Testis (tissue), 3 donors: ENCODE results near the gene ZEB2. TPM values are rescaled to one million over a fixed set of nuclear protein-coding genes. Genes with fewer than 3 reads are reported as not detected.

Experiments used
- DNase-seq: peaks from one replicate; pipeline ENCODE4 v3.0.0-alpha.2; 2019
- H3K27ac ChIP-seq, 2 donors: fragments of 200-600 bp; sonication (generic); one replicate each; pipeline ENCODE4 v1.5.1; 2019
- H3K27me3 ChIP-seq: fragments of 200-600 bp; sonication (generic); one replicate; pipeline ENCODE4 v1.5.1; 2019
- H3K36me3 ChIP-seq: fragments of 200-600 bp; sonication (generic); one replicate; pipeline ENCODE4 v1.5.1; 2017; ENCODE audit warnings: low read depth; ENCODE audit errors: missing control alignments
- H3K4me1 ChIP-seq: fragments of 200-600 bp; sonication (generic); one replicate; pipeline ENCODE4 v1.5.1; 2019
- H3K4me3 ChIP-seq, 2 donors: fragments of 200-600 bp; sonication (generic); one replicate each; pipeline ENCODE4 v1.5.1; 2017 to 2019
- H3K9me3 ChIP-seq: fragments of 200-600 bp; sonication (generic); one replicate; pipeline ENCODE4 v1.5.1; 2017
- POLR2A ChIP-seq: fragments of 450-650 bp; IDR thresholded peaks from one replicate; pipeline ENCODE4 v1.6.1; 2017; ENCODE audit warnings: antibody characterized with exemption, mild to moderate bottlenecking, moderate library complexity
- WGBS, 2 donors: methylation state at CpG; one replicate each; pipeline ENCODE4 v1.1.5; 2018; 5-methylcytosine and 5-hydroxymethylcytosine counted together
- intact Hi-C: fragments of 100-400 bp; cut with DNase I; formaldehyde crosslinking; loops from one replicate; pipeline ENCODE4 v1.15.1; 2023; ENCODE audit warnings: low total_unique reads
- polyA plus RNA-seq: library from polyadenylated mRNA; stranded (reverse); fragments of 350-450 nt; fragmentation: Illumina TruSeq; extraction: RNeasy Lipid Tissue Mini Kit (QIAGEN cat#74804); gene quantifications from one replicate; pipeline ENCODE4 v1.2.3, GENCODE V29; 2014; ENCODE audit warnings: low read depth, low replicate concordance; ENCODE audit not compliant: insufficient read depth
- total RNA-seq, 2 donors: library from RNA; depleted of rRNA; stranded (reverse); fragments of >200 nt; gene quantifications; one replicate each; pipeline ENCODE4 v1.2.3, GENCODE V29; 2016
- TF ChIP-seq, protein P1 (sequence below), 3 experiments: fragments of 450-650 bp in 2 of 3; fragments of 200-600 bp in 1 of 3; sonication (generic) in 1 of 3; IDR thresholded peaks; one replicate each; pipeline ENCODE4 v1.5.1; 2016 to 2019; ENCODE audit warnings: antibody characterized with exemption in 3 of 3, mild to moderate bottlenecking in 2 of 3, moderate library complexity in 1 of 3

Gene ZEB2
- total and polyA plus RNA-seq, 3 donors from 2014 or later: 38.7 to 96.4 (median 87.8) TPM

DNA sequence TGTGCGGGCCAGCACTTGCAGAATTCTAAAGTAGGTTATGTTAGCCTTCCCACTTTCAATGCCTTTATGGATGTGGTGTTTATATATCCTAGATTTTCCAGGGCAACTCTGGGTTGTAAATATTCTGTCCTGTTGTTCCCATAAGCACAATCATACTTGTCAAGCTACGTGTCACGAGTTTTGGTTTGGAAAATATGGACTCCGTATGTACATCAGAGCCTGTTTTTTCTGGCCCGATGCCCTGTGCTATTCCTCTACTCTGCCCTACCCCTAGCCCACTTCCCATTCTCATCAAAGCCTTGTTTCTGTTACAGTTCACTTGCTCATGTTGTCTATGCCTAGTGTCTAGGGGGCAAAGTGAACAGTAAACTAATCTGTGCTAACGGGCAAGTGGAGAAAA is 27.0 kb upstream of the ZEB2 start:
- Histone ChIP-seq H3K36me3 (no peaks in the 10 kb centered on the region), H3K4me1 (no peaks in the 10 kb centered on the region), H3K27me3 (no peaks in the 10 kb centered on the region), H3K4me3 (no peak overlapping the region), H3K27ac (no peak overlapping the region), H3K9me3 (no peaks in the 10 kb centered on the region)
- TF ChIP-seq, protein P1, sequence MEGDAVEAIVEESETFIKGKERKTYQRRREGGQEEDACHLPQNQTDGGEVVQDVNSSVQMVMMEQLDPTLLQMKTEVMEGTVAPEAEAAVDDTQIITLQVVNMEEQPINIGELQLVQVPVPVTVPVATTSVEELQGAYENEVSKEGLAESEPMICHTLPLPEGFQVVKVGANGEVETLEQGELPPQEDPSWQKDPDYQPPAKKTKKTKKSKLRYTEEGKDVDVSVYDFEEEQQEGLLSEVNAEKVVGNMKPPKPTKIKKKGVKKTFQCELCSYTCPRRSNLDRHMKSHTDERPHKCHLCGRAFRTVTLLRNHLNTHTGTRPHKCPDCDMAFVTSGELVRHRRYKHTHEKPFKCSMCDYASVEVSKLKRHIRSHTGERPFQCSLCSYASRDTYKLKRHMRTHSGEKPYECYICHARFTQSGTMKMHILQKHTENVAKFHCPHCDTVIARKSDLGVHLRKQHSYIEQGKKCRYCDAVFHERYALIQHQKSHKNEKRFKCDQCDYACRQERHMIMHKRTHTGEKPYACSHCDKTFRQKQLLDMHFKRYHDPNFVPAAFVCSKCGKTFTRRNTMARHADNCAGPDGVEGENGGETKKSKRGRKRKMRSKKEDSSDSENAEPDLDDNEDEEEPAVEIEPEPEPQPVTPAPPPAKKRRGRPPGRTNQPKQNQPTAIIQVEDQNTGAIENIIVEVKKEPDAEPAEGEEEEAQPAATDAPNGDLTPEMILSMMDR (IDR thresholded peaks at IDR 0.05): no peak
- TF ChIP-seq POLR2A: no peak
- intact Hi-C loops: no loop called here
- 75 to 83% methylated on average over 6 of the region's 6 CpGs for WGBS, 2 donors
- DNase-seq: no peak

DNA sequence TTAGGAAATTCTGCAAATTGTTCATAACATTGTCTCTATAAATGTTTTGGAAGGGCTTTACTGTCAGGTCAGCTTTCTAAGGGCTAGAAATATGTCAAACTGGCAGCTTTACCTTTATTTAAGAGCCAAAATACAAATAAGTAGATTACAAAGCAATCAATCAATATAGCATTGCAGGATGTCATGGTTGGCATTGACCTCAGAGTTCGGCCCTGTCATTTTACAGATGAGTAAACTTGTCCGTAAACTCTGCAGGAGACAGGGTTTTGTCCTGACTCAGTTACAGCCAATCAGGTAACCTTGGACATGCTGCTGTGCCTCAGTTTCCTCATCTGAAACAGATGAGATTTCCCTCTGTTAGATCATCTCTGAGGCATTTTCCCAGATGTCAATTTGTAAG is 25.9 kb upstream of the ZEB2 start:
- H3K4me3 ChIP-seq: no peak overlapping the region
- H3K27ac ChIP-seq: no peak overlapping the region
- no peaks in the 10 kb centered on the region for H3K27me3 ChIP-seq
- H3K36me3 ChIP-seq: no peaks in the 10 kb centered on the region
- WGBS, 2 donors: 89 to 93% methylated on average over 2 of the region's 2 CpGs
- no peak for DNase-seq
- no peaks in the 10 kb centered on the region for H3K9me3 ChIP-seq
- H3K4me1 ChIP-seq: no peaks in the 10 kb centered on the region
- TF ChIP-seq, protein P1 (IDR thresholded peaks at IDR 0.05): no peak
- TF ChIP-seq POLR2A: no peak
- intact Hi-C loops: no loop called here

GRCh38 chr2:144544053-144544452 is 24.1 kb upstream of the ZEB2 start:
- 85 to 92% methylated on average over 3 of the region's 3 CpGs for WGBS, 2 donors
- no peaks in the 10 kb centered on the region for H3K36me3 ChIP-seq
- DNase-seq: no peak
- H3K9me3 ChIP-seq: no peaks in the 10 kb centered on the region
- H3K4me1 ChIP-seq: no peaks in the 10 kb centered on the region
- H3K27me3 ChIP-seq: no peaks in the 10 kb centered on the region
- no peak overlapping the region for H3K4me3 ChIP-seq
- TF ChIP-seq, protein P1 (IDR thresholded peaks at IDR 0.05): no peak
- TF ChIP-seq POLR2A: no peak
- H3K27ac ChIP-seq: no peak overlapping the region
- intact Hi-C loops: no loop called here

- no peaks in the 10 kb centered on the region for H3K4me1 ChIP-seq
- TF ChIP-seq, protein P1 (IDR thresholded peaks at IDR 0.05): no peak
- no peak for TF ChIP-seq POLR2A
- intact Hi-C loops: no loop called here
- H3K4me3 ChIP-seq: no peak overlapping the region
- H3K27ac ChIP-seq: no peak overlapping the region
- H3K36me3 ChIP-seq: no peaks in the 10 kb centered on the region
- DNase-seq: no peak
- no peaks in the 10 kb centered on the region for H3K9me3 ChIP-seq
- H3K27me3 ChIP-seq: no peaks in the 10 kb centered on the region
Measured at GRCh38 chr2:144541396-144541795, 21.5 kb upstream of the ZEB2 start.

DNA sequence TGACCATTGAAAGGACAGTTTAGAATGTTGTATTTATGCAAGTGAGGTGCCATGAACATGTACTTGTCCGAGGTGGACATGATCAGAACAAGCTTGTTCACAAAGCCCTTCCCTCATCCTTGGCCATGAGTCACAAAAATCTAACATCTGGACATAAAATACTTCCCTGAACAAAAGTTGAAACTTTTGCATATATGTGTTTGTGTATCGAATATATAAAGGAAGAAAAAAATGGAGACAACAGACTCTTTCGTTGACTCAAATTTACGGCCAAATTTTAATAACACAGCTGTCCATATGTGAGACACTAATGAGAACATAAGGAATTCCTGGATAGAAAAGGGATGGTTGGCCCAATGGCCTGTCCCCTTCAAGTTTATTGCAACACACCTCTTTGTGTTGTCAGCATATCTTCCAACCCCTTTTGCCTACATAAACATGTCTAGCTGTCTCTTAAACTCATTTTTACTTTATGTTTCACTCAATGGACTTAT is 19.4 kb upstream of the ZEB2 start:
- 84 to 91% methylated on average over 4 of the region's 4 CpGs for WGBS, 2 donors
- H3K4me3 ChIP-seq: no peak overlapping the region
- no peak overlapping the region for H3K27ac ChIP-seq
- no peaks in the 10 kb centered on the region for H3K36me3 ChIP-seq
- no peaks in the 10 kb centered on the region for H3K4me1 ChIP-seq
- no peak for TF ChIP-seq POLR2A
- TF ChIP-seq, protein P1 (IDR thresholded peaks at IDR 0.05): no peak
- intact Hi-C loops: no loop called here
- no peaks in the 10 kb centered on the region for H3K27me3 ChIP-seq
- no peaks in the 10 kb centered on the region for H3K9me3 ChIP-seq
- no peak for DNase-seq
